ENCODE data around the gene FBXL16.

Gene FBXL16

GRCh38 chr16:648781-649589 lies 56.6 kb downstream of the FBXL16 start, which contains the start of gene WDR90:
WDR90 (plus strand) TSS chr16:649365; CDS start chr16:649417, 52 bp downstream.
- peak; percentile 63 for DNase-seq (ENCODE audit: low read depth)
- TF ChIP-seq, protein P1, sequence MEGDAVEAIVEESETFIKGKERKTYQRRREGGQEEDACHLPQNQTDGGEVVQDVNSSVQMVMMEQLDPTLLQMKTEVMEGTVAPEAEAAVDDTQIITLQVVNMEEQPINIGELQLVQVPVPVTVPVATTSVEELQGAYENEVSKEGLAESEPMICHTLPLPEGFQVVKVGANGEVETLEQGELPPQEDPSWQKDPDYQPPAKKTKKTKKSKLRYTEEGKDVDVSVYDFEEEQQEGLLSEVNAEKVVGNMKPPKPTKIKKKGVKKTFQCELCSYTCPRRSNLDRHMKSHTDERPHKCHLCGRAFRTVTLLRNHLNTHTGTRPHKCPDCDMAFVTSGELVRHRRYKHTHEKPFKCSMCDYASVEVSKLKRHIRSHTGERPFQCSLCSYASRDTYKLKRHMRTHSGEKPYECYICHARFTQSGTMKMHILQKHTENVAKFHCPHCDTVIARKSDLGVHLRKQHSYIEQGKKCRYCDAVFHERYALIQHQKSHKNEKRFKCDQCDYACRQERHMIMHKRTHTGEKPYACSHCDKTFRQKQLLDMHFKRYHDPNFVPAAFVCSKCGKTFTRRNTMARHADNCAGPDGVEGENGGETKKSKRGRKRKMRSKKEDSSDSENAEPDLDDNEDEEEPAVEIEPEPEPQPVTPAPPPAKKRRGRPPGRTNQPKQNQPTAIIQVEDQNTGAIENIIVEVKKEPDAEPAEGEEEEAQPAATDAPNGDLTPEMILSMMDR (conservative IDR thresholded peaks at IDR 0.05; ENCODE audit: low read depth, low read length): no peak

GRCh38 chr16:648071-648780 lies 57.4 kb downstream of the FBXL16 start:
- H3K4me3 ChIP-seq (ENCODE audit: low read length): peak overlapping the region; percentile 47
- TF ChIP-seq, protein P1 (conservative IDR thresholded peaks at IDR 0.05; ENCODE audit: low read depth, low read length): peak; percentile 52
- DNase-seq (ENCODE audit: low read depth): no peak

More at GRCh38 chr16:648781-649589, 56.6 kb downstream of the FBXL16 start, which contains the start of gene WDR90:
- peak within 1 kb of the TSS; percentile 47 for H3K4me3 ChIP-seq (ENCODE audit: low read length)

- DNase-seq (ENCODE audit: low read depth): no peak
- no peak overlapping the region for H3K4me3 ChIP-seq (ENCODE audit: low read length)
- TF ChIP-seq, protein P1 (conservative IDR thresholded peaks at IDR 0.05; ENCODE audit: low read depth, low read length): no peak
Observed at GRCh38 chr16:647173-647902, 58.3 kb downstream of the FBXL16 start.

DNA sequence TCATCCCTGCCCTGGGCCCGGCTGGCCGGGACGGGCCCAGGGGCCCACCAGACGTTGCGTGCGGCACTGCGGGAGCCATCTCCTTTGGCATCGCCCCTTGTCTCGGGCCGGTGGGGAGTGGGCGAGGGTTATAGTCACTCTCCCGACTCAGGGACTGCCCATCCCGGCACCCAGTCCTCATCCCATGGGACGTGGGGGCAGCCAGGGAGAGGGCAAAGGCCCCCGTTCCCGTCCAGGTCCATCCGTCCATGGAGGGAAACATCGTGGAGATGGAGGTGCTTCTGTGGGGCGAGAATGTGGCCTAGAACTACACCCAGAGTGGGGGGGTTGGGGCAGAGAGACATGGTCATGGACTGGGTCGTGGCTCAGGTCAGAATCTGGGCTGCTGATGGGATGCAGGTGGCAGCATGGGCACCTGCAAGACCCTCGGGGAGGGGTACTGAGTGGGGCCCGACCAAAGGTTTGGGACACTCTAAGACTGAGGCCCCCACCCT lies 58.9 kb downstream of the FBXL16 start:
- TF ChIP-seq, protein P1 (conservative IDR thresholded peaks at IDR 0.05; ENCODE audit: low read depth, low read length): no peak
- no peak overlapping the region for H3K4me3 ChIP-seq (ENCODE audit: low read length)
- DNase-seq (ENCODE audit: low read depth): no peak

GRCh38 chr16:645852-646678 lies 59.5 kb downstream of the FBXL16 start:
- no peak for DNase-seq (ENCODE audit: low read depth)
- H3K4me3 ChIP-seq (ENCODE audit: low read length): no peak overlapping the region
- TF ChIP-seq, protein P1 (conservative IDR thresholded peaks at IDR 0.05; ENCODE audit: low read depth, low read length): no peak

DNA sequence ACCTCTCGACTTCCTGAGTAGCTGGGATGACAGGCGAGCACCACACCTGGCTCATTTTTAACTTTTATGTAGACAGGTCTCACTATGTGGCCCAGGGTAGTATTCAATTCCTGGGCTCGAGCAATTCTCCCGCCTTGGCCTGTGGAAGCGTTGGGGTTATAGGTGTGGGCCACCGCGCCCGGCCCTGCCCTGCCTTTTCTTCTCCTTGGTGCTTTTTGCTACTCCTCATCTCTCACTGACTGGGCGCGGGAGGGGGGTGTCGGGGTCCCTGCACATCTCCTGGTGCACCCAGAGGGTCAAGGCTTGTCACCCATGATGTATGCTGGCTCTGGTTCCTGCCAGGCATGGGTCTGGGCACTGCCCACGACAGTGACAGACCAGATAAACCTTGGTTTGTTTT lies 61.0 kb downstream of the FBXL16 start:
- TF ChIP-seq, protein P1 (conservative IDR thresholded peaks at IDR 0.05; ENCODE audit: low read depth, low read length): no peak
- H3K4me3 ChIP-seq (ENCODE audit: low read length): no peak overlapping the region
- DNase-seq (ENCODE audit: low read depth): no peak
